GM18517 (cell line): ENCODE results near the gene PLCB2.

Source experiments
- ATAC-seq: cut with Tn5 transposase; IDR thresholded peaks from one replicate; pipeline ENCODE4 v1.9.1; 2021; ENCODE audit warnings: mild to moderate bottlenecking, moderate library complexity; ENCODE audit not compliant: unreplicated experiment

Gene PLCB2

DNA sequence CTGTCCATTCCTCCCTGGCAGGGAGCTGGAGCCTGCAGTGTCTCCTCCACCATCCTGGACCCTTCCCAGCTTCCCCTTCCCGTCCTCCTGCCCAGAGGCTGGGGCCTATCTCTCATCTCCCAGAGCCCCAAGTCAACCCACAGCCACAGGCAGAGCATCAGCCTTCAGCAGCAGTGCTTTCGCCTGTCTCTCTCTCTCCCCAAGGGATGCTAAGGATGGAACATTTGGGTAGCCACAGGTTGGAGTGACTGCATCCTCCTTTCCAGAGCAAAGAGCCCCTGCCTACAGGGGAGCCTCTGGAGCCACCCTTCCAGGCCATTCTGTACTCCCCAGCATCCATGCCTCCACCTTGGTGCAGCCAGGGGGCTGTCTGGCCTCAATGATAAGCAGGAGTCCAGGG is 4.2 kb downstream of the PLCB2 start:
- ATAC-seq = no peak

DNA sequence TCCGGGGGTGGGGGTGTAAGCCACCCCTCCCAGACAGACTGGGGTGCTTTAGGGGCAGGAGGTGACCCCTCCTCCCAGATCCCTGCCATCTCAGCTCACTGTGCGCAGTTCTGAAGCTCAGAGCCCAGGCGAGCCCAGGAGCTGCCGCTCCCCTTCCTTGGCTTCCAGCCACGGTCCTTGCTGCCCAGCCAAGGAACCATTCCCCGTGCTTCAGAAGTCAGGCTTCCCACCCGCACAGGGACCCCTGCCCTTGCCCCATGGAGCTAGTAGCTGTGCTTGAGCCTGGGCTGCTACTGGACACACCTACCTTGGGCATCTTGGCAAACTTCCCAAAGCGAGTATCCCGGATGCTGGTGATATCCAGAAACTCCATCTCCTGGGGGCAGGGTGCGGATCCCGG is 4.8 kb downstream of the PLCB2 start:
- ATAC-seq = no peak

DNA sequence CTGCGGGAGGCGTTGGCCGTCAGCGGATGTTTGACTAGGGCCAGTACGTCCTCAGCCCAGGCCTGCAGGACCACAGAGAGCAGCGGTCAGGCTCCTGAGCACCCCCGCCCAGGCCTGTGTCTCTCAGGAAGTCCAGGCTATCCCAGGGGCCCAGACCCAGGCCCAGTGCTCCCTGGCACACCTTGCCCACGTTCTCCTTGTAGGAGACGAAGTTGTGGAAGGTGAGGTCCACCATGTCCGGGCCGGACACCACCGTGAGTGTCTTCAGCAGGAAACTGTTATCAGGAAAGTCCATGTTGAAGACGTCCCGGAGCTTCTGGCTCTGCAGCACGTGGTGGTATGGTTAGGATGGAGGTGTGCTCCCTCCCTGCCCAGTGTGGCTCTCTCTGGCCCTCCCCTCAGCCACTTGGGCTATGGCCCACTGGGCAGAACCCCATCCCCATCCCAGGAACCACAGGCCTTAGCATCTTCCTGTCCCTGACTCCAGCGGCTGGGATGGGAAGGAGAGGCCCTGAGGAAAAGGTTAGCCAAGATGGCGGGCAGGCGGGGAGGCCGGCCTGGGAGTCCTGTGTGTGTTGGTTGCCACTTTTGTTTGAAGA is 5.3 kb downstream of the PLCB2 start:
- no peak for ATAC-seq

DNA sequence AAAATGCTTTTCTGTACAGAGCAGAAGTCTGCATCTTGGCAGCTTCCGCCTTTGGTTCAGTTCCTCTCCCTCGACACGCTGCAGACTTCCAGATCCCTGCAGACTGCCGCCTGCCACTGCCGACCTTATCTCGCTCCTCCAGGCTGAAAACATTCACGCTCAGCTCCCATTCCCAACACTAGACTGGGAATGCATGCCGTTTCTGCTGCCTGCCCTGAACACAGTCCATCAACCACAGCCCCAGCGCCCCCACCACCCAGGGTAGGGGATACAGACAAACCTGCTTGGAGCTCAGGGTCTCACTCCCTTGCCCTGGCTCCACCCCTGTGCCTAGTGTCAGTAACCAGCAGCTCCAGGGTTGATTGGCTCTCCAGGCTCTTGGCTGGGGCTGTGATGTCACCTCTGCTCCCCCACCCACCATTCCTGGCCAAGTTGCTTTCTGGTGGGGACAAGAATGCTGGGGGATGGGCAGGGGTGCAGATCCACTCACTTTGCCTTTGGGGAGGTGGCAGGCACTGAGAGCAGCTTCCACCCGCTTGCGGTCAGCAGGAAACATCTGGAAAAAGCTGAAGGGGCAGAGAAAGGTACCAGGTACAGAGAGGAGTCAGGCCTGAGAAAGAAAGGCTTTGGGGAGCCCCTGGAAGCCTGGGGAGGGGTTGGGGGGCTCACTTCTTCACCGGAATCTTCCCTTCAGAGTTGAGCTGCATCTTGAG is 6.1 kb downstream of the PLCB2 start:
- ATAC-seq = no peak

DNA sequence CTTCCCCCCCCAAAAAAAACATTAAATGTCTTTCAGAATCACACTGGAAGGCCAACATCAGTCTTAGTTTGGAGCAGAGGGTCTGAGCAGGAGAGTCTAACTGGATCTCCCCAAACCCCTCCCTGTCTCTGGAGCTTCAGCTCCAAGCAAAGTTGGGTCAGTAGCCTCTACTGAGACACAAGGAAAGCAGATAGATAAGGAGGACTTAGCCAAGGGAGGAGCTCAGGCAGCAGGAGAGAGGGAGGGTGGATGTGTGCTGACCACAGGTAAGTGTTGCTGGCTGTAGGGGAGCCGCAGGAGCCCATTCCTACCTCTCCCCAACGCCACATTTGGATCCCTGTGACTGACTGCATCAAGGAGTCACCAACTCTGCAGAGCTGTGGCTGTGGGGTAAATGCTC is 7.0 kb downstream of the PLCB2 start:
- no peak for ATAC-seq

DNA sequence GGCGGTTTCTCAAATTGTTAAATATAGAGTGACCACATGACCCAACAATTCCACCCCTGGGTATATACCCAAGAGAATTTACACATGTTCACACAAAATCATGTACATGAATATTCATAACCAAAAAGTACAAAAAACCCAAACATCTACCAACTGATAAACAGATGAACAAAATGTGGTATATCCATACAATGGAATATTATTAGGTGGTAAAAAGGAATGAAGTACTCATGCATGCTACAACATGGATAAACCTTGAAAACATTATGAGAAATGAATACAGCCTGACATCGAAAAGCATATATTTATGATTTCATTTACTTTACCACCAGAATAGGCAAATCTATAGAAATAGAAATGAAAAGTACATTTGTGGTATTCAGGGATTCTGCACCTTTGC is 7.4 kb downstream of the PLCB2 start:
- no peak for ATAC-seq

DNA sequence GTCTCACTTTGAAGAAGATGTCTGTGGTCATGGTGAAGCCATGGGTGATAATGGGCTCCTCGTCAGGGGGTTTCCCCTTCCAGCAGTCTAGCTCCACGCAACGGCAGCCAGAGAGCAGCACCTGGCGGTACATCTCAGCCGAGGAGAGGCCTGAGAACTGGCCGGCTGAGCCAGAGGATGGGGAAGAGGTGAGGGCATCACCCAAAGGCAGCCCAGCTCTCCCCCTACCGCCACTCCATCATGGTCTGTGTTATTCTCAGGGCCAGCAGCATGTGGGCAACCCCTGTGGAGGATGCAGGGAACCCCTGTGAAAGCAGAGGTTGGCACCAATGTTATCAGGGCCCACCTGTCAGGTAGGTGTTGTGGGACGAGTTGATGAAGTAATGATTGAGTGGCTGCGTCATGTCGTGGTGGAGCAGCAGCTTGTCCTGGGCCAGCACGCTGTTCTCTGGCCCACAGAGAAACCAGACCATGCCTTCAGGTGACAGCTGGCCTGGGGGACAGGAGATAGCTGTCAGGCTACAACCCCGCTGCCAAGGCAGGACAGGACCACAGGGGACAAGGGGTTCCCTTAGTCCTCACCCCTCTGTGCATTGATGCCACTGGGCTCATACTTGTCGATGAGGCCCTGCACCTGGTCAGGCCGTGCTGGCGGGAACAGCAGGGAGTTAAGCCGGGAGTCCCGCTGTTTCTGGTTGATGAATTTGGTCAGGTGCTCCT is 9.4 kb downstream of the PLCB2 start:
- ATAC-seq = no peak

DNA sequence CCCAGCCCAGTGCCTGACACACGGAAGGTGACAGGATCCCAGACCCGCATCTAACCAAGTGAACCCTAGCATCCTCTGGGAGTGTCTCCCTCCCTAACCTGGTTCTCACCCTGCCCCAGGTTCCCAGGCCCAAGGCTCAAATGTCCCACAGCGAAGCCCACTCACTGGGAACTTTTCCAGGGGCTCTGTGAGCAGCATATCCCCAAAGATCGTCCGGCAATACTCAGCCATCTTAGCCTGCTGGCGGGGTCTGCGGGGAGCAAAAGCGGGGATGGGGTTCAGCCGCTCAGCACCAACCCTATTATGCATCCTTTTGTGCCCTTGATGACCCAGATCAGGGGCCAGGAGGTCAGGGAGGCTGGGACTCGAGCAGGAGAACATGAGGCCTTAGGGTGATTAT is 10.4 kb downstream of the PLCB2 start:
- no peak for ATAC-seq

DNA sequence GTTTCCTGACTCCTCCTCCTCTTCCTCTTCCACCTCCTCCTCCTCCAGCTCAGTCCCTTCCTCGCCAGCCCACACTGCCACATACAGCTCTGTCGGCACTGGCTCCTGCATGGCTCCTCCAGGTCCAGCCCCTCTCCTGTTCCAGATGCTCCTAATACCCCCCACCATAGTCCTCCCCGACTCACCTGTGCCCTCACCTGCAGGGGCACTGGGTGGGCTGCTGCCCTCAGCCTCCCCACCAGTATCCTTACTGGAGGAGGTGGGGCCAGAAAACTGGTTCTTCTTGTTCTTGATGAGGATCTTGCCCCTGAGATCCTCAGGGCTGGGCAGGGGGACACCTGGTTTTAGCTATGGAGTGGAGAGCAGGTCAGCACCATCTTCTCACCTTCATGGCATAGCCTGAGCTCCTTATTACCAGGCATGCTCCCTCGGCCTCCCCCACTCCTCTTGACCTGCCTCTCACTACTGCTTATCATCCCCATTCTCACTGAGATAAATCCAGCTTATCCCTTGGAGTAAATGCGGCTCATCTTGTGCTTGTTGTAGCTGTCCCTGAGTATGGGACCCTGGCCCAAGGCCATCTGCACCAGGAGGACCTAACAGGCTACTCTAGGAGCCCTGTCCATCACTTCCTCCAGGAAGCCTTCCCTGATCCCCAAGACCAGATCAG is 11.0 kb downstream of the PLCB2 start:
- no peak for ATAC-seq

DNA sequence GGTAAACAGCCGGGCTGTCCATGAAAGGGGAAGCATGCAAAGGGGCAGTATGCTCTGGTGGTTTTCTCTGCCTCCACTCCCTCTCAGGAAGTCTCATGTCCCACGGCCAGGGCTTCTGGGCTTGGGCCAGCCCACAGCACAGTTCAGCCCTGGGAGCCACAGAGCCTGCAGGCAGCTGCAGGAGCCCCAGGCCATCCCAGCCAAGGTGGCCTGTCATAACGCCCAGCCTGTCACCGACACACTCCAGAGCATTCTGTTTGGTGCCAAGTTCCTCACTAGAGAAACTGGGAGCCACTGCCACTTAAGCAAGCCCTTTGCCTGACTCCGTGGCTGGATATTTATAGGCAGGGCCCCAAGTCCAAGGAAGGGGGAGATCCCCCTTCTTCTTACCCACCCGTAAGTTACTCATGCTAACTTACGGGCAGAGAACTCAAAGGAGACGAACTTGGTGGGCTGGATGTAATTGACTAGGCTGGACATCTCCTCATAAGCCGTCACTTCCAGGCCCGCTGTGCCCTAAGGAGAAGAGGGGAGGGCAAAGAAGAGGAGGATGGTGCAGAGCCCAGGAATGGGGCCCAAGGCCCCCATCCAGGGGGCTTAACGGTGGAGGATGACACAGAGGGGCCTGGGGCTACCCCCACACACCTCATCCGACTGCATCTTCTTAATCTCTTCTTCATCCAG is 11.7 kb downstream of the PLCB2 start:
- ATAC-seq = no peak

DNA sequence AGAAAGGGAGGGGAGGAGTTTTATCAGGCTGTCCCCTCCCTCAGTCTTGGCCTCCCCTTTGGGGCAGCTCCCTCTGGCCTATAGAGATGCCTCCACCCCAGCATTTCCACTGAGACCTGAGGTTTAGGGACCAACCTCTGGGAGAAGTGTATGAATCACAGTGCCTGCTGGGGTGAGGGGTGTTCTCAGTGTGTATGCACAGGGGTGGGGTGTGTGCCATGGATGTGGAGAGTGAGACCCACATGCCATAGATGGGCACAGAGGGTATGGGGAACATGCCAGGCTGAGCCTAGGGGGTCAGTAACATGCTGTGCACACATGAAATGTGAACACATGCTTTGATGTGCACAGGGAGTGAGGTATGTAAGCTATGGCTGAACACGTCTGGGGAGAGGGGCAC is 12.4 kb downstream of the PLCB2 start:
- no peak for ATAC-seq

DNA sequence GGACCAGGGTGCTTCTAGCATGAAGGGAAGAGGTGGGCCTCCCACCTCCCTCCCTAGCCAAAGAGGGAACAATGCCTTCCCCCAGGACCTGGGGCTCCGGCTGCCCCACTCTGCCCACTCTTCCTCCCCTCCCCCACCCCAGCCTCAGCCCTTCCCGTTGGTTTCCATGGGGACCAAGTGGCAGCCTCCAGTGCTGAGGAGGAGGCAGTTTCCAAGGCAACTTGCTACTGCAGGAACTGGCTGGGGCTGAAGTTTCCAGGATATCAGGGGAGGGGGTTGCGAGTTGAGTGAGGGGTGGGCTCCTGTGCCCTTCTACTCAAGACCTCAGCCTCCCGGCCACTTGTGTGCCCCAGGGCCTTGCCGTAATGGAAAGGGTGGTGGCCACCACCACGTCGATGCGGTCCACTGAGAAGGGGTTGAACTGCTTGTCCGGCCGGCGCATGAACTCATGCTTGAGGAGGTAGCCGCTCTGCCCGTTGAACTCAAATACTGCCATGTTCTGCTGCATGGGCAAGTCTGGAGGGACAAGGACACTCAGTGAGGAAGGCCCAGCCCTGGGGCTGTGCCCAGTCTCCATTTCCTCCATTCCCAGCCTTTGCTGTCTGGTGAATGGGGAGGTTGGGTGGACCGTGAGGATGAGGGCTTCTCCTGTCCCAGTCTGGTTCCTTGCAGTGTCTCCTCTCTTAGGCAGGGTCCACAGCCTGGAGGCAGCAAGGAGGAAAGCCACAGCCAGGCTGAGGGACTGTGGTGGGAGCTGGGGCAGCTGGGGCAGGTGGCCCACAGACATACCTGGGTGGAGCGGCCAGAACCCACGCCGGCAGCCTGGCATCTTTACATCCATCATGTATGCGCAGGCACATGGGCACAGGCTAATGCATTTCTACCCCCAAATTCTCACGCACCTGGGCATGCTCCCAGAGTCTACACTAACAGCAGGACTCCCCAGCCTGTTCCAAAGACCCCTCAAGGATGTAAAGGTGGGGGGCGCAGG is 13.5 kb downstream of the PLCB2 start:
- no peak for ATAC-seq

DNA sequence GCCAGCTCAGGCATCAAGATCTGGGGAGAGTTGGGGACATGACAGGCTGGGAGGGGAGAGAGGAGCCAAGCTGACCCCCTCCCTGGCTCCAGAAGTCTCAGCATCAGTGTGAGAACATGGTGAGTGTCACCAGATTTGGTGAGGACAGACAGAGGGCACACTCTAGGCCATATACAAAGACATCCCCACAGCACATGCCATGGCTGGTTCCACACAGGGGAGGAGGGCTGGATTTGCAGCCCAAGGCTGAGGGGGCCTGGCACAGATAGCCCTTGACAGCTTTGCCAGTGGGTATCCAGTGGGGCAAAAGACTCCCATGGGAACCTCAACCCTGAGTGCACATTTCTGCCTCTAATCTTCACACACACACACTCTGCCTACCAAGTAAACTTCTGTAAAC is 14.7 kb downstream of the PLCB2 start:
- no peak for ATAC-seq

DNA sequence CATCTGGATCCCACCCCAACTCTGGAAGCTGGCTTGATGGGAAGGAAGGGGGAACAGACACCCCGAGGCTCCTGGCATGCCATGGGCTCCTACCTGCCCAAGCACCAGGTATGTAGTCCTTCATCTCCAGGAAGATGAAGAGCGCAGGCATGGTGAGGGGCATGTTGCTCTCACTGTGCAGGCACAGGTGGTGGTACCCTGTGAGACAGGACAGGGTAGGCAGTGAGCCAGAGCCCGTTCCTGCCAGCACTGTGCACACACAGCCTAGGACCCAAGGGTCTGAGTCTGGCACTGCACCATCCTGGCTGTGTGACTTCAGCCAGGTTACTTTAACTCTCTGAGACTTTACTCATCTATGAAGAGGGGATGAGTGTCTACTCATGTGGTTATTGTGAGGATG is 15.5 kb downstream of the PLCB2 start:
- no peak for ATAC-seq

DNA sequence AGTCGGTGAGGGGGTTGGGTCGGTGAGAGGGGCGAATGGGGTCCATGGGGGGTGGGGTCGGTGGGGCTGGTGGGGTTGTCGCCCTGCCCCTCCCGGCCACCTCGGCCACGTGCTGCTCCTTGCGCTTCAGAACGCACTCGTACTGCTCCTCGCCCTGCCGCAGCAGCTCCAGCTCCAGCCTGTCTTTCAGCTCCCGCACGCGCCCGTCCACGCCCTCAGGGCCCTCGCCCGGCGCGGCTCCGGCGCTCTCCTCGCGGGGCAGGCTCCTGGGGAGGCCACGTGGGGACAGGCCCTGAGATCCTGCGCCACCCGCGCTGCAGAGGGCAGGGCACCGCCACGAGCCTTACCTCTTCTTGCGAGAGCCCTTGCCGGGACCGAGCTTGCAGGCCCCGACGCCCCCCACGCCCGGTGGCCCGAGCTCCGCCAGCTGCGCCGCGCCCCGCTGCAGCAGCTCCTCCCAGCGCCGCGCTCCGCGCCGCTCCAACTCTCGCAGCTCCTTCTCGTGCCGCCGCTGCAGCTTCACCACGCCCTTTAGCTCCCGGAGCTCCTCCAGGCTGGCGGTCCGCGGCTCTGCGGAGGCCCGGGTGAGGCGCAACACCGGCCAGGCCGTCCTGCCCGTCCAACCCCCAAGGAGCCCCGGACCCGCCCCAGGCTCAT is 16.7 kb downstream of the PLCB2 start:
- ATAC-seq = no peak

DNA sequence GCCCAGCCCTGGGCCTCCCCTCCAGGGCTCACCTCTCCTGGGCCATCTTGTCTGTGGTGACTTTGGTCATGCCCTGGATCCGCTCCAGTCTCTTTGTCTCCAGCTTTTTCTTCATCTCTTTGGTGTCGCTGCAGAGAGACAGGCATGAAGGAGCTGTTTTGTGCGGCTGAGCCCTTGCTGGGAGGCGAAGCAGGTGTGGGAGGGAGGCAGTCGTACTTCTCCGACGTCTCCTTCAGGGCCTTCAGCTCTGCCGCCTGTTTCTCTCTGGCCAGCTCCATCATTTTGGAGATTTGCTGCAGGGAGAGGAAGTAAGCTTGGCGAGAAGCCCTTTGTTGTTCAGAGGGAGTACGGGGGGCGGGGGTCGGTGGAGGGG is 17.2 kb downstream of the PLCB2 start:
- ATAC-seq = no peak

DNA sequence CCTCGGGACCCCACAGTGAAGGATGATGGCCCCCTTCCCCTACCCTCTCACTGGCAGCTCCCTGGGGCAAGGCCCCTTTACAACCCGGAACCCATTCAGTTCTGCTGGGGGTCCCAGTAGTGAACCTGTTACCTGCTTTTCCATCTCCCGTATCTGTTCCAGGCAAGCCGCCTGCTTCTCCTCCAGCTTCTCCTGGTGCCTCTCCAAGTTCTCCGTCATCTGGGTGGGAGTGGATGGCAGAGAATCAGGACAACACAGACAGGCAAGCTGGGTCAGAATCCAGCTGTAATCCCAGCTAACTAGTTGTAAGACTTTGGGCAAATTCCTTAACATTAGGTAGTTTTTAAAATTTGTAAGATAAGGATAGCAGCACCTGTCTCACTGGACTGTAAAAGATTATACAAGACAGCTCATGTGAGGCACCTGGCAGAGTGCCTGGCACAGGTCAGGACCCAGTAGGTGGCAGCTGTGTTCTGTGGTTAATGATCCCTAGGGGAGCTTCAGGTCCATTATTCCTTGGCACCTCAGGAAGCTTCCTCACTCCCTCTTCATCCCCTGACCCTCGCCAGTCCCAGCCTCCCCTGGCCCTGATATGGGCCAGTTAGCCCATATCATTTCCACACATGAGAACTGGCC is 18.5 kb downstream of the PLCB2 start:
- no peak for ATAC-seq

DNA sequence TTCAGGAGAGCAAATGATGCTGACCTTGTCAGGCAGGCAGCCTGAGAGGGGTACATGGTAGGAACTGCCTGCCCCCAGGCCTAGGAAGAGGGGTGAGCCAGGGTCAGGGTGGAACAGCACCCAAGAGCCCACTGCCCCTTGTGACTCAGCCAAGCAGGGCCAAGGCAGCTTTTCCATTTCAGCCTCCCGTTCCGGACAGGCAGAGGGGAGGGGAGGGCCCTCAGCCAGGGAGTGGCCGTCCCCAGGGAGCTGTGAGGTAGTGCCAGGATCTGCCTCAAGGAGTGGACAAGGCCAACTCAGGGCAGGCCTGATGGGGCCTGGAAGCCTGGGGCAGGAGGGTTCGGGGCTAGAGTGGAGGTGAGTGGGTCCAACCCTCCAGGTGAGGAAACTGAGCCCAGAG is 19.8 kb downstream of the PLCB2 start:
- ATAC-seq = no peak

DNA sequence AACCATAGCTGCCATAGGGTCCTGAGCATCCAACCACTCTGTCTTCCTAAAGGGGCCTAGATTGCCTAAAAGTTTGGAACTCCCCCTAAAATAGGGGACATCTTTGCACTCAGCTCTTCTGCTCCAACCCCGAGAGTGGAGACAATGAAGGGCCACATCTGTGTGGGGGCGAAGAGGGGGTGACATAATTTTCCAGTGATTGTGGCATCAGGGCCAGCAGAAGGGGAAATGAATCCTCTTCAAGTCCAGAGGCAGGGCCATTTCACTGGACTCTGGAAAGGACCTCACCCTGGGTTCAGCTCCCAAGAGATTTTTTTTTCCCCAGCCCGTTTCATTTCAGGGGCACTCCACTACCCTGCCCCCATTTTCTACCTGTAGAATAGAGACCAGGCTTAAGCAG is 20.2 kb downstream of the PLCB2 start:
- no peak for ATAC-seq
